Measurements from ENCODE around the gene TPTE.

GRCh38 chr21:10511116-10511515, 10.3 kb upstream of the TPTE start:
- TF ChIP-seq GATA2 (IDR thresholded peaks at IDR 0.05; ENCODE audit: low read depth, low read length) = no peak
- TF ChIP-seq GATA3 (IDR thresholded peaks at IDR 0.05; ENCODE audit: low read depth, low read length) = no peak

Measured in SH-SY5Y (cell line).